Measurements from ENCODE around the gene HEG1. TPM values are rescaled to one million over a fixed set of nuclear protein-coding genes. Genes with fewer than 3 reads are reported as not detected.

The HEG1 gene
- total RNA-seq, 1 donor from 2014 or later, result 14.4 TPM

DNA sequence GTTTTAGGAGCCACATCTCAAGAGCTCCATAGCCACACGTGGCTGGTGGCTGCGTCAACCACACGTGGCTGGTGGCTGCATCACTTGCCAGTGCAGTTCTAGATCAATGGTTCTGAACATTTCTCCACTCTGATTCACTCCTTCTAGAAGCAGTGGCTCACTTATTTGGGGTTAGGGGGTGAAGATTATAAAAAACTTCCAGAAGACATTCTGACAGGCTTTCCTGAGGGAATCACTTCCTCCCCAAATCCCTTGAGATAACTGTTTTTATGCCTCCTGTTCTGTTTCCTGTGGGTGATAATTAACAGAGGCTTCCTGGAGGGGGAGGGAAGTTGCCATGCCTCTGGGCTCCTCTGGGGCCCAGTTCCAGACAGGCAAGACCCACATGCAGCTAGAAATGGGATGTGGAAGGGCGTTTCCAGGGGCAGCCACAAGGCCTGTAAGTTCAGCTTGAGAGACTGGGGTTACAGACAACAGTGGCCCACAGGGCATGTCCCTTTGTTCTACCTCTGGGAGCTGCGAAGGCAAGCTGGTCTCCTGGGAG lies 23.6 kb downstream of the HEG1 start:
- no peak for DNase-seq (ENCODE audit: low spot score in 2 of 2, unreplicated experiment in 2 of 2)
- TF ChIP-seq, protein P1, sequence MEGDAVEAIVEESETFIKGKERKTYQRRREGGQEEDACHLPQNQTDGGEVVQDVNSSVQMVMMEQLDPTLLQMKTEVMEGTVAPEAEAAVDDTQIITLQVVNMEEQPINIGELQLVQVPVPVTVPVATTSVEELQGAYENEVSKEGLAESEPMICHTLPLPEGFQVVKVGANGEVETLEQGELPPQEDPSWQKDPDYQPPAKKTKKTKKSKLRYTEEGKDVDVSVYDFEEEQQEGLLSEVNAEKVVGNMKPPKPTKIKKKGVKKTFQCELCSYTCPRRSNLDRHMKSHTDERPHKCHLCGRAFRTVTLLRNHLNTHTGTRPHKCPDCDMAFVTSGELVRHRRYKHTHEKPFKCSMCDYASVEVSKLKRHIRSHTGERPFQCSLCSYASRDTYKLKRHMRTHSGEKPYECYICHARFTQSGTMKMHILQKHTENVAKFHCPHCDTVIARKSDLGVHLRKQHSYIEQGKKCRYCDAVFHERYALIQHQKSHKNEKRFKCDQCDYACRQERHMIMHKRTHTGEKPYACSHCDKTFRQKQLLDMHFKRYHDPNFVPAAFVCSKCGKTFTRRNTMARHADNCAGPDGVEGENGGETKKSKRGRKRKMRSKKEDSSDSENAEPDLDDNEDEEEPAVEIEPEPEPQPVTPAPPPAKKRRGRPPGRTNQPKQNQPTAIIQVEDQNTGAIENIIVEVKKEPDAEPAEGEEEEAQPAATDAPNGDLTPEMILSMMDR (IDR thresholded peaks at IDR 0.05; ENCODE audit: unreplicated experiment), result no peak
- Mint-ChIP-seq H3K4me1 (no peaks in the 10 kb centered on the region), H3K4me3 (no peak overlapping the region), H3K27ac (no peak overlapping the region), H3K36me3 (peaks cover 12% of the 10 kb centered on the region), H3K27me3 (ENCODE audit: low read depth) (no peaks in the 10 kb centered on the region), H3K9me3 (peaks cover 17% of the 10 kb centered on the region)

DNA sequence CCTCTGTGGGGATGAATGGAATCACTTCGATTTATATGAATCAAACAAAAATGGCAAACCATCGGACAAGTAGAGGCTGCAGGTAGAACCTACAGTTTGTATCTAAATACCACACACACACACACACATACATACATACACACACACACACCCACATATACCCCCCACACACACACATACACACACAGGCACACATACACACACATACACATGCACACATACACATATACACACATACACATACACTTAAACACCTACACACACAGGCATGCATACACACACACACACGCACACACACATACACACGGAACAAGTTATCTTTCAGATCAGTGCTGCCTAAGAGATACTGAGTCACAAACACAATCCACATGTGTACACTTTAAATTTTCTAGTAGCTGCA lies 24.3 kb downstream of the HEG1 start:
- Mint-ChIP-seq H3K36me3 (peaks cover 14% of the 10 kb centered on the region), H3K27me3 (ENCODE audit: low read depth) (no peaks in the 10 kb centered on the region), H3K9me3 (peaks cover 17% of the 10 kb centered on the region), H3K4me3 (no peak overlapping the region), H3K4me1 (no peaks in the 10 kb centered on the region), H3K27ac (no peak overlapping the region)
- no peak for DNase-seq (ENCODE audit: low spot score in 2 of 2, unreplicated experiment in 2 of 2)
- TF ChIP-seq, protein P1 (IDR thresholded peaks at IDR 0.05; ENCODE audit: unreplicated experiment), result no peak

DNA sequence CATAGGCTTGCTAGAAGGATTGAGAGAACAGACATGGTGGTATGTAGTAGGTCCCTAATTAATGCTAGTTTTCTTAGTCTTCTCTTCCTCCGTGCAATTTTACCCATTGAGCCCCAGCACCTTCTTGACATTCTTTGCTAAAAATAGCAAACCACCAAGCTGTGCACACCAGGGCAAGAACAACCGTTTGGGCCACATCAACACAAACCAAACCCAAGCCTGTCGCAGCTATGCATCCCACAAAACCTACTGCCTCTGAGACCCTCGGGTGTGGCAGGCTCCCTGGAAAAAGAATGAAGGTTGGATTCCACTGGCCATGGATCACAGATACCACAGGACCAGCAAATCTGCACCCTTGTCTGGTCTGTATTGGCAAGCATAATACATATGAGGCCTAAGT lies 27.1 kb downstream of the HEG1 start:
- Mint-ChIP-seq H3K9me3 (peaks cover 11% of the 10 kb centered on the region), H3K27ac (no peak overlapping the region), H3K27me3 (ENCODE audit: low read depth) (no peaks in the 10 kb centered on the region), H3K4me3 (no peak overlapping the region), H3K4me1 (peaks cover 7% of the 10 kb centered on the region), H3K36me3 (peaks cover 6% of the 10 kb centered on the region)
- TF ChIP-seq, protein P1 (IDR thresholded peaks at IDR 0.05; ENCODE audit: unreplicated experiment), result no peak
- DNase-seq (ENCODE audit: low spot score in 2 of 2, unreplicated experiment in 2 of 2), result no peak

DNA sequence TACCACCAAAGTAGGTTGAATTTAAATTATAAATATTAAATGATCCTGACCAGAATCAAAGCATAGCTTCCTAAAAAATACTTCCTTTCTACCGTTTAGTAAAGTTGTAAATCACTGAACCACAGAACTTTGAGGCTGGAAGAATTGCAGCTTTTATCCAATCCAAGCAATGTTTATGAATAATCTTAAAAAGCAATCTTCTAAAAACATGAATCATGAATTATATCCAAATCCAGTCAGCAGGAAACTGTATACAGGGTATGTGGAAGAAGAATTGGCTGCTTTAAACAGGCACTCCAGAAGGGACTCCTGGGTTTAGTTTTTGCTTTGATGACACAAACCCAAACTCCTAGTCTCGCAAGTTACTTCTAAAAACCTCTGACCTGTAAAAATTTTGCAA lies 30.2 kb downstream of the HEG1 start:
- Mint-ChIP-seq H3K27me3 (ENCODE audit: low read depth) (no peaks in the 10 kb centered on the region), H3K9me3 (peaks cover 9% of the 10 kb centered on the region), H3K4me1 (peaks cover 9% of the 10 kb centered on the region), H3K27ac (no peak overlapping the region), H3K36me3 (peaks cover 6% of the 10 kb centered on the region), H3K4me3 (no peak overlapping the region)
- TF ChIP-seq, protein P1 (IDR thresholded peaks at IDR 0.05; ENCODE audit: unreplicated experiment), result no peak
- no peak for DNase-seq (ENCODE audit: low spot score in 2 of 2, unreplicated experiment in 2 of 2)

DNA sequence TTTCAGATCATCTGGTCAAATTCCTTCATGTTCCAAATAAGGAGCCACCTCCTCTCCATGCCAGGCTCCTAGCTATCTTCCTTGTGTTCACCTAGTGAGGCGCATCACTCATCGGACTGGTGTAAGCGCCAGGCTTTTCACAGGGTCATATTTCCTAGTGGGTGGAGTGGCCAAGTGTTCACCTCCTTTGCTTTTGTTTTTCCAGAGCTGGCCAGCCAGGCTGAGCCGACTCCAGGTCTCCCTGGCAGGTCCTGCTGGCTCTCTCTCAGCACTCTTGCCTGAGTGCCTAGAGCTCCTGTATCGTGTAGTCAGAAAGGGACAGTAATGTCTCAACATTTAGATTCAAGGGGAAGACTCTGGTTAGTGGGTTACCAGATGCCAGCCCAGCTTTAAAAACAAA lies 31.0 kb downstream of the HEG1 start:
- Mint-ChIP-seq H3K4me3 (no peak overlapping the region), H3K27me3 (ENCODE audit: low read depth) (no peaks in the 10 kb centered on the region), H3K27ac (no peak overlapping the region), H3K36me3 (peaks cover 6% of the 10 kb centered on the region), H3K4me1 (peaks cover 9% of the 10 kb centered on the region), H3K9me3 (peaks cover 1% of the 10 kb centered on the region)
- DNase-seq (ENCODE audit: low spot score in 2 of 2, unreplicated experiment in 2 of 2), result no peak
- TF ChIP-seq, protein P1 (IDR thresholded peaks at IDR 0.05; ENCODE audit: unreplicated experiment), result no peak
